ENCODE measurements around the gene EOLA1.
"Not testable (repeated sequence)": the region's sequence is repeated elsewhere in the genome, so short reads cannot be mapped to it uniquely, and the experiment has no call there.

Gene EOLA1

DNA sequence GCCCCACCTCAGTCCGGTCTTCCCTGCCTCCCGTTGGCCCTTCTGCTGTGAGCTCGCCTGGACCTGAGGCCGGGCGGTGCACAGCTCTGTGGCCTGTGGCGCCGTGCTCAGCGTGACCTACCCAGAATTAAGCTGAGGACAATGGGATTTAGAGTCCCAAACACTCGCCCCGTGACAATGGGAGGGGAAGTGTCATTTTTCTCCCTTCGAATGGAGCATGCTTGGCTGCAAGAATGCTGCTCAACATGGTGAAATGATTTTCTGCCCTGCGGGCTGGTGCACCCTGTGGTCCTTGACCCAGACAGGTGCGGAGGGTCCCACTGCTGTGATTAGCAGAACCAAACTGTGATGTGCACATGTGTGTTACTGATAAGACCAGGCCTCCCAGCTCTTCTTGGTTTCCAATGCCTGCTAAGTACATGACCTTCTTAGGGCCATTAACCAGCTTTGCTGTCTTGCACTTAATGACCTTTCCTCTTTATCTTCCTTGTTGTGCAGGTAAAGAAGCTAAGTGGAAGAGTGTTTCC is 772 bp downstream of the EOLA1 start:
- no peak for DNase-seq (ENCODE audit: extremely low read depth, low read depth)
- TF ChIP-seq, protein P1, sequence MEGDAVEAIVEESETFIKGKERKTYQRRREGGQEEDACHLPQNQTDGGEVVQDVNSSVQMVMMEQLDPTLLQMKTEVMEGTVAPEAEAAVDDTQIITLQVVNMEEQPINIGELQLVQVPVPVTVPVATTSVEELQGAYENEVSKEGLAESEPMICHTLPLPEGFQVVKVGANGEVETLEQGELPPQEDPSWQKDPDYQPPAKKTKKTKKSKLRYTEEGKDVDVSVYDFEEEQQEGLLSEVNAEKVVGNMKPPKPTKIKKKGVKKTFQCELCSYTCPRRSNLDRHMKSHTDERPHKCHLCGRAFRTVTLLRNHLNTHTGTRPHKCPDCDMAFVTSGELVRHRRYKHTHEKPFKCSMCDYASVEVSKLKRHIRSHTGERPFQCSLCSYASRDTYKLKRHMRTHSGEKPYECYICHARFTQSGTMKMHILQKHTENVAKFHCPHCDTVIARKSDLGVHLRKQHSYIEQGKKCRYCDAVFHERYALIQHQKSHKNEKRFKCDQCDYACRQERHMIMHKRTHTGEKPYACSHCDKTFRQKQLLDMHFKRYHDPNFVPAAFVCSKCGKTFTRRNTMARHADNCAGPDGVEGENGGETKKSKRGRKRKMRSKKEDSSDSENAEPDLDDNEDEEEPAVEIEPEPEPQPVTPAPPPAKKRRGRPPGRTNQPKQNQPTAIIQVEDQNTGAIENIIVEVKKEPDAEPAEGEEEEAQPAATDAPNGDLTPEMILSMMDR (IDR thresholded peaks at IDR 0.05; ENCODE audit: low read depth, low read length) = no peak

DNA sequence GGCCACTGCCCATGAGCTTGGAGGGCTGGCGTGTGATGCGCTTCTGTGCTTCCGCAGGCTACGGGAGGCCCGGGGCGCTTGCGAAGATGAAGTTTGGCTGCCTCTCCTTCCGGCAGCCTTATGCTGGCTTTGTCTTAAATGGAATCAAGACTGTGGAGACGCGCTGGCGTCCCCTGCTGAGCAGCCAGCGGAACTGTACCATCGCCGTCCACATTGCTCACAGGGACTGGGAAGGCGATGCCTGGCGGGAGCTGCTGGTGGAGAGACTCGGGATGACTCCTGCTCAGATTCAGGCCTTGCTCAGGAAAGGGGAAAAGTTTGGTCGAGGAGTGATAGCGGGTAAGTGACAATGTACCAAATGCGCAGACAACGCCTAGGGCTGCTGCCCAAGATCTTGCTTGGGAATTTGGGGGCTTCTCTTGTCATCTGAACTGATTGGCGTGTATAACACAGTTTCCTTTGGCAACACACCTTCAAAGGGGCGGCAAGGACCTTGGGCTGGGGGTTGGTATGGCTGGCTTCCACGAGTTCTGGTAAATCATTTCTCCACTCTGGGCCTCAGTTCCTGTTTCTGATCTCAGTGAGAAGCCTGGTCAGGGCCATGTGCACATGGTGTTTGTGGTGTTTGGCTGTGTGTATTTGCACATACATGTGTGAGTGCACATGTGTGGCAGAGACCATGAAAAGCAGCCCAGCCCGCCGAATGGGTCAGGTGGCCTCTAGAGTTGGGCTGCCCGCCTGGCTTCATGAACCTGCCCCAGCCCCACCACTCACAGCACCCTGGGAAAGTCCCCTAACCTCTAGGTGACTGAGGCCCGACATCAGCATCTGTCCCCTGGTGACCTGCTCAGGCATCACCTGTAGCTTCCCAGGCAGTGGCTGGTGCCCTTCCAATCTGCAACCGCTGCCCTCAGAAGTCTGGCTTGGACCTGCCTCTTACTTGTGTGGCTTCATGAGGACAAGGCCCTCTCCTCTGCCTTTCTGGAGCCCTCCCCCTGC is 5.0 kb downstream of the EOLA1 start:
- not testable (repeated sequence) for DNase-seq (ENCODE audit: extremely low read depth, low read depth)

DNA sequence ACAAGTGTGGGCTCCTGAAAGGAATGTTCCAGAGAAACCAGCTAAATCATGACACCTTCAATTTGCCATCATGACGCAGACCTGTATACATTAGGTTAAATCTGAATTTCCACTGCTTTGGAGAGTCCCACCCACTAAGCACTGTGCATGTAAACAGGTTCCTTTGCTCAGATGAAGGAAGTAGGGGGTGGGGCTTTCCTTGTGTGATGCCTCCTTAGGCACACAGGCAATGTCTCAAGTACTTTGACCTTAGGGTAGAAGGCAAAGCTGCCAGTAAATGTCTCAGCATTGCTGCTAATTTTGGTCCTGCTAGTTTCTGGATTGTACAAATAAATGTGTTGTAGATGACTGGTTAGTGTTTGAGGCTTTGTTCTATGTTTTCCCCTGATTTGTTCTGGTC is 6.2 kb downstream of the EOLA1 start:
- not testable (repeated sequence) for DNase-seq (ENCODE audit: extremely low read depth, low read depth)

DNA sequence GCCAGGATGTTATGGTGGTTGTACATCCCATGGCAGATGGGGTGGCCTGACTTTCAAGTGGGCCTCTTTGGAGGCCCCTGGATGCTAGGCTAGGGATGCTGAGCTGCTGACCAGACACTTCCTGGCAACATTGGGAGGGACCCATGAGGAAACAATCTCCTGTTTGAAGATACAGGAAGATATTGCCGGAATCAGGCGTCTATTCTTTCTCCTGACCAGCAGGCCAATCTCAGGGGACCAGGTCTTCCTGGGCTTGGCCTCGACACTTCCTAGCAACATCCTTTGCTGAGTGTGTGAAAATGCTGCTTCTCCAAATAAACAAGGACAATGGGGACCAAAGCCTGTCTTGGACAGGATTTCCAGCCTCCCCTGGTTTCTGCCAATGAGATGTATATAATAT is 7.0 kb downstream of the EOLA1 start:
- DNase-seq (ENCODE audit: extremely low read depth, low read depth) = not testable (repeated sequence)

DNA sequence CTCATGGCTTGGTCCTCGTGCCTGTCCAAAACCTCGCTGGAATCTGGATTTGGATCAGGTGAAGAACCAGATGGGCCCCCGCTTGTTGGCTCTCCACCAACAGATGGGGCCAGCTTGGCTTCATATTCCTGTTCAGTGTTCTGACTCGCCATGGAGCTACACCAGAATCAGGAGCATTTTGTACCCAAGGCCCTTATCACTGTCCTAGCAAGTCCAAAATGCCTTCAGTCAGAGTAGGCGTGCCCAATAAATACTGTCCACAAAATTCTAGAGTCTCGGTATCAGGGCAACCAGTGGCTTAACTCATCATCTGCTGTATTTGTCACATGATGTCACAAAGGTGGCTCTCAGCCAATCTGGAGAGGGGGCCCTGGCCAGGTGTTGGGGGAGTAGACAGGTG is 8.9 kb downstream of the EOLA1 start, which contains the start of gene HSFX3:
Gene HSFX3, minus strand, starts transcription at position 224 of the 400 bp plus-strand sequence. Its CDS starts 72 bp downstream, at position 152.
- not testable (repeated sequence) for DNase-seq (ENCODE audit: extremely low read depth, low read depth)

DNA sequence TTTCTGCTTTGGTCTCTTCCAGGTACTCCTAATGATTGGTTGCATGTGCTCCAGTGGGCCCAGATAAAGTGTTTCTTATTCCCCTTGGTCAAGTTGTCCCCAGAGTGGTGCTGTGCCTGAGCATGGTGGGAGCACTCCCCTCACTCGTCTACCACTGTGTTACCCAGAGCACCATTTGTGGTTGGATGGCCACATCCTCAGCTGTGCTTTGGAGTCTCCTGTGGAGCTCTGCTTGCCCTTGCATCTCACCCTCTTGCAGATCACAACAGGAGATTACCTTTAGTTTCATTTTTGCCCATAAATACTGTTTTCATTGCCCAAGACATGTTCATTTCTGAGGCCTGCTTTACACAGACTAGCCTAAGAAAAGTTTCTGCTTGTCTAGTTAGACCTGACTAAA is 9.6 kb downstream of the EOLA1 start:
- not testable (repeated sequence) for DNase-seq (ENCODE audit: extremely low read depth, low read depth)

DNA sequence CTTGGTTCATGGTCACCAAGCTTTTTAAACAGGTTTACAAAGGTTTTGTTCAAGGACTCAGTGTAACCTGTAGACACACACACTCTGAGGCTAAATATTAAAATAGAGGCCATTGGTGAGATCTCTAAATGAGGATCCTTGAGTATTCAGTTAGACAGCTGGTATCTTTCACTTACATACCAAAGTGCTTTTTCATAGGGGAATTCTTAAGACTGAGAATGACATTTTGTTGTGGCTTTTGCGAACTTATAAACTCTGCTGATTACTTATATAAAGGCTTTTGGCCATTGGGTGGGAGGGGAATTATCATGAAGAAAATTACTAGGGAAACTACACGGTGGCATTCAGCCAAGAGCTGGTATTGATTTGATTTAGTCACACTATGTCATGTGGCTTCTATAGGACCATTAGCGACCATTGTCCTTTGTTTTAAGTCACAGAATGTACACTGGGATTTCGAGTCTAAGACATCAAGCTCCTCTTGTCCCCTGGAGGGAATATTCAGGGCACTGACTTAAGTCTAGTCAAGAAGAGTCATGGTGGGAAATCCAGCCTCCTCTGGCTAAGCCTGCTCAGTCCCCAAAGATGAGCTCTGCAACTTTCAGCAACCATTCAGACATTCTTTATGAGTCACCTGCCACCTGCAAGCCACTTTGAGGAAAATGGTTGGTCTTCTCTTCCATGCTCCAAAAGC is 10.6 kb downstream of the EOLA1 start:
- DNase-seq (ENCODE audit: extremely low read depth, low read depth) = not testable (repeated sequence)

DNA sequence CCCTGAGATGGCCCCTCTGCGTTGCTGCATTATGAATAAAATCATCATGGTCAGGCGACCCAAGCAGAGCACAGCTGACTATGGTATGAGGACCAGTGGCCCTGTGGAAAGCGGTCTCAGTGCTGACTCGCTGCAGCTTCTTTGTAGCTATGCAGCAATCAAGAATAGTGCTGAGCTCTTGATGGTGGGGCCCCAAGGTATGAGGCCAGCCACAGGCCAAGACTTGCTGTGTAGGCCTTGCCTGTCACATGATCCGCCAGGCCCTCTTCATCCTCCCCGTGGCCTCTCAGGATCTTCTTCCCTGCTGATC is 11.1 kb downstream of the EOLA1 start:
- not testable (repeated sequence) for DNase-seq (ENCODE audit: extremely low read depth, low read depth)

DNA sequence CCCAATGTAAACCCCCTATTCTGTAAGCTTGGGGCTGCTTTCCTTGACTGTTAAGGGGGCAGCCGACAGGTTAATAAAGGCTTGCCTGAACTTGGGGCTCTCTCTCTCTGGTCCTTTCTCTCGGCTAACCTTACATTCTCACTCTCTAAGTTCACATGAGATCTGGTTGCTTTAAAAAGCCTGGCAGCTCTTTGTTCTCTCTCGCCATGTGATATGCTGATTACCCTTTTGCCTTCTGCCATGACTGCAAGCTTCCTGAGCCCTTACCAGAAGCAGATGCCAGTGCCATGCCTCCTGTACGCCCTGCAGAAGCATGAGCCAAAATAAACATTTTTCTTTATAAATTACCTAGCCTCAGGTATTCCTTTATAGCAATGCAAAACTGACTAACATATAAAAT is 14.4 kb downstream of the EOLA1 start:
- DNase-seq (ENCODE audit: extremely low read depth, low read depth) = not testable (repeated sequence)

DNA sequence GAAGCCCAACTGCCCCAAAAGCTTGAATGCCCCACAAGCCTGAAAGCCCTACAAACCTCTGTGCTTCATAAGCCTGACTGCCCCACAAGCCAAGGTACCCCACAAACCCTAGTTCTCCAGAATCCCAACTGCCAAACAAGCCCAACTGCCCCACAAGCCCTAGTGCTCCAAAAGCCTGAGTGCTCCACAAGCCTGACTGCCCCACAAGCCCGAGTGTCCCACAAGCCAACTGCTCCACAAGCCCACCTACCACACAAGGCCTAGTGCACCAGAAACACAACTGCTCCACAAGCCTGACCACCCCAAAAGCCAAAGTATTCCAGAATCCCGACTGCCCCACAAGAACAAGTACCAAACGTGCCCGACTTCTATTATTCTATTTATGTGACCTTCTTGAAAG is 22.5 kb downstream of the EOLA1 start:
- TF ChIP-seq, protein P1 (IDR thresholded peaks at IDR 0.05; ENCODE audit: low read depth, low read length) = no peak
- no peak for DNase-seq (ENCODE audit: extremely low read depth, low read depth)

DNA sequence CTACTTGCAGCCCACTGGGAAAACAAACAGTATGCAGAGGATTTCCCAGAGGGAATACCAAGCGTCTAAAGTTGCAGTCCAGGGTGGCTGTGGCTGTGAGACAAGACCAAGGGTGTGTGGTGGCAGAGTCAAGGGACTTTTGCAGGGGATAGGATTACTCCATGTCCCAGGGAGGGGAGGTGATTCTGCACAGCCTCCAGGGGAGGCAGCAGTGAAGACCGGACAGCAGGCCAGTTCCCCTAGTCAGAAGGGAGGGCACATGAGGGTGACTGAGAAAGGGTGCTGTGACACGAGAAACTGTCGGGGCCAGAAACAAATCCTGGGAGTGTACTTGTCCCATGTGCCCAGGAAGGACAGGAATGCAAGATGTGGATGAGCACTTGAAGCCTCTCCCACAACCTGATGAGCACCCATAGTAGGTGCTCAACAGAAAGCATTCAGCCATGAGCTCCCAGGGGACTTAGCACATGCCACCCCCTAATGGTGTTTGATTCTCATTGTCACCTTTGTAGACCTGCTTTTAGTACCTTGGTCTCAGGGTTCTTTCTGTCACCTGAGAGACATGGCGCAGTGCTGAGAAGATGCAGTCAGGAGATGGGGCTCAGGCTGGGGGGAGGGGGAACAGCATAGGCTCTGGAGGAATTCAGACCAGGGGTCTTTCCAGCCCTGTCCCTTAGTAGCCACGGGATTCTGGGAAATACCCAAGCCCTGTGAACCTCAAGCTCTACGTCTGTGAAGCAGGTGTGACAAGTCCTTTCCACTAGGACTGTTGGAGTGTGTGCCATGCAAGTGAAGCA is 27.0 kb downstream of the EOLA1 start:
- no peak for DNase-seq (ENCODE audit: extremely low read depth, low read depth)

More for the DNA sequence above, 27.0 kb downstream of the EOLA1 start:
- TF ChIP-seq, protein P1 (IDR thresholded peaks at IDR 0.05; ENCODE audit: low read depth, low read length) = no peak
